ENCODE results near the gene GMDS.
A peak's percentile ranks its signal among the peaks of the same experiment; 100 is the strongest.

Gene GMDS

DNA sequence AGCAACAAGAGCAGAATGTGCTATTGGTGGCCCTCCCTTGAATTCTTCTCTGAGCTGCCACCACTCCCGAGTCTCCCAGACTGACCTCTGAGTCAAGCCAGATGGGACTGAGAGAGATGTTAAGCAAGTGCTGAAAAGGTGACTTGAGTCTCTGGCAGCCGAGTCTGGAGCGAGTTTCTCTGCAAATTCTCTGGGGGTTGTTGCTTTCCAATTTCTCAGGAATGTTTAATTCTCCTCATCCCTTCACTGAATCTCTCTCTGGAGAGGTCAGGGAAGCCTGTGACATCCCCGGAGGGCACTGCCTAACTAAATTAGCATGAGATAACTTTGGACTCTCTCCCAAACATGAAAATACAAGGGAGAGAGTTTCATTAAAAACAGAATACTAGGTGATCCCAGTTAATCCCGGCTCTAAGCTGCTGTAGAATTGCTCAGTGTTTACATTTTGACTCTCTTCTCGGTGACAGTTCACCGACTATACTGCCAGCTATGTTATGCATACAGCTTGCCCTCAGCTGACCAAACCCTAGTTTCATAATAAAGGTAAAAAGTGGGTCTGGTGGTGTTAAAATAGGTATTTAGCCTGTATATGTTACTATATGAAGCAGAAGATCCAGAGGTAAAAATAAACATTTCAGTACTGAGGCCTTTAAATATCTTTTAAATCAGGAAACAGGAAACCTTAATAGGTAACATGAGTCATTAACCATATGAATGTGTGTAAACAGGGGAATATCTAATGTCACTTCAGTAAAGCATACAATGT lies 477.7 kb downstream of the GMDS start:
- DNase-seq (ENCODE audit: extremely low read depth, low read depth) = peak; percentile 81

DNA sequence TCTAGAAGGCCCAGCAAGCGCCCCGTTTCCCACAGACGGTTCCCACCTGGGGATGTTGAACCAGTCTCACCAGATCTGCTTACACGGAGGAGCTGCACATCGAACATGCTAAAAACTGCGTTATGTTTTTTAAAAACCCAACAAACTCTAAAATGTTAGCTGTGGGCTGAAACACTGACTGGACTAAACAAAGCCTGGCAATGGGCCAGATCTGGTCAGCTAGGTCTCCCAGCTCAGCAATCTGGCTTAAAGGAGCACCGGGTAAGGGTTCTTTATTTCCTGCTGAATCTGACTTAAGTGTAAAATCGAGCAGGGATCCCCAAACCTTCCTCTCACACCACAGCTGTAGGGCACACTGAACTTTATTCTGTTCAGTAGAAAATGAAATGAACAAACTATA lies 478.8 kb downstream of the GMDS start:
- TF ChIP-seq, protein P1, sequence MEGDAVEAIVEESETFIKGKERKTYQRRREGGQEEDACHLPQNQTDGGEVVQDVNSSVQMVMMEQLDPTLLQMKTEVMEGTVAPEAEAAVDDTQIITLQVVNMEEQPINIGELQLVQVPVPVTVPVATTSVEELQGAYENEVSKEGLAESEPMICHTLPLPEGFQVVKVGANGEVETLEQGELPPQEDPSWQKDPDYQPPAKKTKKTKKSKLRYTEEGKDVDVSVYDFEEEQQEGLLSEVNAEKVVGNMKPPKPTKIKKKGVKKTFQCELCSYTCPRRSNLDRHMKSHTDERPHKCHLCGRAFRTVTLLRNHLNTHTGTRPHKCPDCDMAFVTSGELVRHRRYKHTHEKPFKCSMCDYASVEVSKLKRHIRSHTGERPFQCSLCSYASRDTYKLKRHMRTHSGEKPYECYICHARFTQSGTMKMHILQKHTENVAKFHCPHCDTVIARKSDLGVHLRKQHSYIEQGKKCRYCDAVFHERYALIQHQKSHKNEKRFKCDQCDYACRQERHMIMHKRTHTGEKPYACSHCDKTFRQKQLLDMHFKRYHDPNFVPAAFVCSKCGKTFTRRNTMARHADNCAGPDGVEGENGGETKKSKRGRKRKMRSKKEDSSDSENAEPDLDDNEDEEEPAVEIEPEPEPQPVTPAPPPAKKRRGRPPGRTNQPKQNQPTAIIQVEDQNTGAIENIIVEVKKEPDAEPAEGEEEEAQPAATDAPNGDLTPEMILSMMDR (IDR thresholded peaks at IDR 0.05; ENCODE audit: low read depth, low read length) = no peak
- DNase-seq (ENCODE audit: extremely low read depth, low read depth) = no peak

More for the DNA sequence above, 477.7 kb downstream of the GMDS start:
- TF ChIP-seq, protein P1 (IDR thresholded peaks at IDR 0.05; ENCODE audit: low read depth, low read length) = no peak

DNA sequence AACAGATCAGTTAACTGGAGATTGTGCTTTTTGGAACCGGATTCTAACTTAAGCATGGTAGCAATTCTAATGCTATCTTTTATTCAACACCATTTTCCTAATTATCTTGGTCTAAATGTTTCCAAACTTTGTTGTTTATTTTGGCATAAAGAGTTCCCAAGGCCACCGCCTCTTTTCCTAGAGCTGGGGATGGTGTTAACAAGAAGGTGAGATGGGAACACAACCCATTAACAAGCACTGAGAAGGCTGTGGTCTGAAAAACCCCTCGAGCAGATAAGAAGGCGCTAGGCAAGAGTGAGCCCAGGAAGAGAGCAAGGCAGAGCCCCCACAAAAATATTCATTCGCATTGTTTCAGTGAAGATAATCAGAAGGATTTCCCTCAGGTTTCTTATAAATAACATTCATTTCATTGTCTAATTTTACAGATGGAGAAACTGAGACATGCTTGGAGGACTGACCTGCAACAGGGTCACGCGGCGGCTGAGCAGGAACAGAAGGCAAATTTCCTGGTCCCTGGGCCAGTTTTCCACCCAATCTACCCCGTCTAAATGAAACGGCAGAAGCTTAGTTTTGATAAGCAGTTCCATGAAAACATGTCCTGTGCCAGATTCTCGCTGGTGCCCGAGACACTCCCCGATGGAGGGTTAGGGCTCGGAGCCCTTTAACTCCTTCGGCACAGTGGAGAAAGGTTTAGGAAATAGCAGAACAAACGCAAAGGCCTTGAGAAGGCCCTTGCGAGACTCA lies 480.1 kb downstream of the GMDS start:
- DNase-seq (ENCODE audit: extremely low read depth, low read depth) = no peak
- TF ChIP-seq, protein P1 (IDR thresholded peaks at IDR 0.05; ENCODE audit: low read depth, low read length) = no peak

DNA sequence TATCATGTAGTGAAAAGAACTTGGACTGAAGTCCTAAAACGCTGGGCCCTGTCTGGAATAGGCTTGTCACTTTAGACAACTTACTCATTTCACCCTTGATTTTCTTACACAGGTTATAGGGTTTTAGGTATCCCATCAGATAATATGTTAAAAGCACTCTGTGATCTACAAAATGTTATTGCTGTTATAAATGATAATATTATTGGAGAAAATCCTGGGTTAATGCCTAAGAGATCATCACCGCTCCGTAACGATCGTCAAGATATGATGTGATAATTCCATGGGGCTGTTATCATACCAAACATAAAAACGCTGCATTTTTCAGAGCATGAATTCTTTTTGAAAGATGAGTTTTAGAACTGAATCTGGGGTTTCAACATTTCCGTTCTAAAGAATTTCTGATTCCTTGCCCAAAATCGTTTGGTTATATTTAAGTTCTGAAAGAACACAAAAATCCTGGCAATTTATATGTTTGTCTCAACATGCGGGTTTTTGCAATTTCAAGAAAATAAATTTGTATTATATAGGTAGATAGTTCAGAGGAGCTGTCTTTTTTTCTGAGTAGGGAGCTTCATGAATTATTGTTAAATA lies 480.9 kb downstream of the GMDS start:
- DNase-seq (ENCODE audit: extremely low read depth, low read depth) = no peak
- TF ChIP-seq, protein P1 (IDR thresholded peaks at IDR 0.05; ENCODE audit: low read depth, low read length) = no peak

DNA sequence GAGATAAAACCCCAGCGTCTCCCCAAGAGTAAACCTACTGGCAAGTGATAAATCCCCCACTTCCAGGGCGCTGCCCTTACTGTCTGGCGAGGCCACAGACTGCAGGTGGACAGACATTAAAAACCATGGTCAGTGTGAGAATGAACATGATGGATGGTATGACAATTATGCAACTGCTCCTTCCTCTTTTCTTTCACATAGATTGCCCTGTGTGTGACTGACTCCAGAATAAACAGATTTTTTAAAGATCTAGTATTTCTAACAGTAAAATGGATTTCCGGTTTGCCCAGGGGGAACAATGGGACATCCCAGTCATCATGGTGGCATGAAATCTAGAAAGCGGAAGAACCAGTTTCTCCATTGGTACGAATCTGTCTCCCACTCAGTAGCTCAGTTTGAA lies 482.0 kb downstream of the GMDS start:
- no peak for DNase-seq (ENCODE audit: extremely low read depth, low read depth)
- TF ChIP-seq, protein P1 (IDR thresholded peaks at IDR 0.05; ENCODE audit: low read depth, low read length) = no peak

DNA sequence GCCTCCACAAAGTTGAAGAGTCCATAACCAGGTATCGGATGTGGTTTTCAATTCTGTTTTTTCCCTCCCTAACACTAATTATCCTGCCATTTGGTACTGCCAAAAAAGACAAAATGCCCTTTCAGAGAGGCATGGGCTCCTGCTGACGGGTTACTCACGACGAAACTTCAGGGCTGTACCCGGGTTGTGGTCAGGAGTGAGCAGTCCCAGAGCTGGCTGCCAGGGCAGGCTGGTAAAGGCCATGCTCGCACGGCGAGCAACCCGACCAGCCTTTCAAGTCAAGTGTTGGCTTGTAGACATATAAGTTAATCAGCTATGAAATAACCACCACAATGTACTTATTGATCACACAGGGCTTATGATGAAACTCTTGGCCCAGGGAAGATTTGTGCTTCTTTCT lies 483.2 kb downstream of the GMDS start:
- TF ChIP-seq, protein P1 (IDR thresholded peaks at IDR 0.05; ENCODE audit: low read depth, low read length) = no peak
- no peak for DNase-seq (ENCODE audit: extremely low read depth, low read depth)

DNA sequence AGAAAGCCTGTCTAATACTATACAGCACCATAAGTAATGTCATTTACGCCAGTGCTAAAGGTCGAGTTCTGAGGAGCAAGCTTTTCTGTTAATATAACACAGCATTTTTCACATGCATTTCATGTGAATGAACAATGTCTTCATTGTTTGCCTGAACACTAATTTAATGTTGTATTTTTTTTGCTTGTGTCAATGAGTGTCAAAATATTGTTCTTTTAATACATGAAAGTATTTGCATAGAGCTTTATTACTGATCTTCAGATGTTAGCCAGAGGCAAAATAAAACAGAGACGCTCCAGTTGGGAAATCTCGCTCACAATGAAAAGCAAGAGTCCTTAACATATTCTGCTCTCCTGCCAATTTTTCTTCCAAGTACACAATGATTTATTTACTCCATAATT lies 483.9 kb downstream of the GMDS start:
- TF ChIP-seq, protein P1 (IDR thresholded peaks at IDR 0.05; ENCODE audit: low read depth, low read length) = no peak
- DNase-seq (ENCODE audit: extremely low read depth, low read depth) = no peak

Measured in AG09319 (cell line).